GM19025 (cell line): ENCODE results near the gene FBXO45.
"Not testable (repeated sequence)": the region's sequence is repeated elsewhere in the genome, so short reads cannot be mapped to it uniquely, and the experiment has no call there.

Source experiments
- ATAC-seq: cut with Tn5 transposase; IDR thresholded peaks from one replicate; pipeline ENCODE4 v1.9.1; 2021; ENCODE audit warnings: mild to moderate bottlenecking, low read depth, moderate library complexity; ENCODE audit not compliant: unreplicated experiment

The FBXO45 gene, protein sequence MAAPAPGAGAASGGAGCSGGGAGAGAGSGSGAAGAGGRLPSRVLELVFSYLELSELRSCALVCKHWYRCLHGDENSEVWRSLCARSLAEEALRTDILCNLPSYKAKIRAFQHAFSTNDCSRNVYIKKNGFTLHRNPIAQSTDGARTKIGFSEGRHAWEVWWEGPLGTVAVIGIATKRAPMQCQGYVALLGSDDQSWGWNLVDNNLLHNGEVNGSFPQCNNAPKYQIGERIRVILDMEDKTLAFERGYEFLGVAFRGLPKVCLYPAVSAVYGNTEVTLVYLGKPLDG

DNA sequence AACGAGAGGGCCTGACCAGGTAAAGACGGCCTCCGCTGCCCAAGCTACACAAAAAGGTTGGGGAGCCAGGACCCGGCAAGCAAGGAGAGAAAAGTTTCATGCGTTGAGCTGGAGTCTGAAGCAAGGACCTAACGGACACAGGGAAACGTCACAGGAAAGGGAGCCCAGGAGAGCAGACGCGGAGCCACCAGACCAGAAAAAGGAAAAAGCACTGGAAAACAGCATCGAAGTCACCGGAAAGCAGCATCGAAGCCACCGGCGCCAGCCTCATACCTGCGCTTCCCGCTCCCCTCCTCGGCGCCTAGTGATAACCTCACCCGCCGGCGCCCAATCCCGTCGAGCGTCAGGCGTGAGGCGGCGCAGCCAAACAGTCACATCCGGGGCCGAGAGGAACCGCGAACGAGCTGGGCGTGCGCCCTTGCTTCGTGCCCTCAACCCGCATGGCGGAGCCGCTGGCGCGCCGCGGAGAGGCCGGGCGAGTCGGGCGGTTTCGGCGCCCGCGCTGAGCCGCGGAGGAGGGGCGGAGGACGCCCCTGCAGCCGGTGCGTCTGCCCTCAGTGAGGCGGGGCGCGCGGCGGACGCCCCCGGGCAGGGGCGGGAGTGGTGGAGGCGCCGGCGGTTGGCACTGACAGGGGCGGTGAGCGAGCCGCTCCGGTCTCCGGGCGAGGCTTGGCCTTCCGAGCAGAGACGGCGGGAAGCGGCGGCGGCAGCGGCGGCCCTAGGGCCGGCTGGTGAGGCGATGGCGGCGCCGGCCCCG lies at the start of gene FBXO45, which contains the start of gene WDR53:
TSS of gene FBXO45 (plus strand) at position 415 of the 757 bp plus-strand sequence. CDS start at position 740, 325 bp downstream.
TSS of gene WDR53 (minus strand) at position 309 of the 757 bp plus-strand sequence. CDS start 7,079 bp downstream, outside the sequence.
- ATAC-seq = peak; percentile 93

DNA sequence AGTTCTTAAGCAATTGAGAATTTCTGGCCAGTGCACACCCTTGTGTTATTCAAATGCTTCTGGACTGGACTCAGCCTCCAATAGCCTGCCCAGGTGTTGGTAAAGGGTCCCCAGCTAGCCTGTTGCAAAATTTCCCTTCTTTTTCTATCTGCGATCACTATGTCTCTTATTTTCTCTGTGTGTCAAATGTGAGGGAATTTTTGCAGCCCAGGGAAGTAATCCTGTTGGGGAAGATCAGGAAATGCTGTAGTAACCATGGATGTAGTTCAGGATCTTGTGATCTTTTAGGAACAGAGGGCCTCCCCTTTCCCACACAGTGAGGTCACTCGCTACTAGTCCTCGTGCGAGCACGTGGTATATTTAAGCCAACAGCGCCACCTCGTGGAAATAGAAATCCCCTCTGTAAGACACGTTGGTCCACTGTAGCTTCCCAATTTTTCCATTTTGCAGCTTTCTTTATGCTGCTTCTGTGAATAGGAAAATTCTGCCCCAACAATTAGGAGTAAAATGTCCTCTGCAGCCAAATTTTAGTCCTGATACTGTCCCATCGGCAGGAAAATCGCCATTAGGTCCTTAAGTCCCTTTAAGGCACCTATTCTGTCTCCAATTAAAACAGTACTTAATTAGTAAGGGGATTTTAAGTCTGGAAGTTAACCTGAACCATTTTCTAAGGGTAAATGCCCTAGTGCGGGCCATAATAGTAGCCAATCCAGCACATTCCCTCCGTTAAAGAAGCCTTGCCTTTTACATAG lies 49.3 kb upstream of the FBXO45 start:
- ATAC-seq = no peak

DNA sequence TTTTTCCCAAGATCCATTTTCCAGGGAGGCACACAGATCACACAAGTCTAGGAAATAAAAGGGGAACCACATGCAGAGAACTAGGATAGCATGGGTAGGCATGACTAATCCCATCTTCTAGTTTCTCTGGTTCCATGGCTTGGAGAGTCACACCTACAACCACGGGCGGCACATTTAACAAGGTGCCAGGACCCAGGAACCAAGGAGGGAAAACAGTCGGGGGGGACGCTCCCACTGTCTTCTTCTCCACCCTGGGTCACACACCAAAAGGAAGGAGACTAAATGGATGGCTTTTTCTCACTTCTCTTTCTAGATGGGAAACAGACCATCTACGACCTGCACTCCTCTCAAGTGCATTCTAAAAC lies 48.8 kb upstream of the FBXO45 start:
- no peak for ATAC-seq

DNA sequence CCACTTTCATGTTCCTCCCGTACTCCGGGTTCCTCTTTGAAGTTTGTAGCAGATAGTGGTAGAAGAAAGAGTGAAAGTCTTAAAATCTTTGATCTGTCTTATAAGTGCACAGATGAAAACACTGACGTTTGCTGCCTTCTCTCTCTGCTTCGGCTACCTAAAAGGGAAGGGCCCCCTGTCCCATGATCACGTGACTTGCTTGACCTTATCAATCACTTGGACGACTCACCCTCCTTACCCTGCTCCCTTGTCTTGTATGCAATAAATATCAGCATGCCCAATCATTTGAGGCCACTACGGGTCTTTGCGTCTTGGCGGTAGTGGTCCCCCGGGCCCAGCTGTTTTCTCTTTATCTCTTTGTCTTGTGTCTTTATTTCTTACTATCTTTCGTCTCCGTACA lies 47.2 kb upstream of the FBXO45 start:
- ATAC-seq = not testable (repeated sequence)

DNA sequence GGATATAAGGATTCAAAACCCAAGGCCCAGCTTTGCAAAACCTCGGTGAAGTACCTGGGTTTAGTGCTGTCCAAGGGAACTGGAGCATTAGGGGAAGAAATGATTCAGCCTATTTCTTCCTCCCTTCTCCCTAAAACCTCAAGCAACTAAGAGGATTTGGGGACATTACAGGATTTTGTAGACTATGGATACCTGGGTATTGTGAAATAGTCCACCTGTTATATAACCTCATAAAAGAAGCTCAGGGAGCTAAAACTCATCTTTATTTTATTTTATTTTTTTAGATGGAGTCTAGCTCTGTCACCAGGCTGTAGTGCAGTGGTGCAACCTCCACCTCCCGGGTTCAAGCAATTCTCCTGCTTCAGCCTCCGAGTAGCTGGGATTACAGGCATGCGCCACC lies 44.6 kb upstream of the FBXO45 start:
- ATAC-seq = no peak

DNA sequence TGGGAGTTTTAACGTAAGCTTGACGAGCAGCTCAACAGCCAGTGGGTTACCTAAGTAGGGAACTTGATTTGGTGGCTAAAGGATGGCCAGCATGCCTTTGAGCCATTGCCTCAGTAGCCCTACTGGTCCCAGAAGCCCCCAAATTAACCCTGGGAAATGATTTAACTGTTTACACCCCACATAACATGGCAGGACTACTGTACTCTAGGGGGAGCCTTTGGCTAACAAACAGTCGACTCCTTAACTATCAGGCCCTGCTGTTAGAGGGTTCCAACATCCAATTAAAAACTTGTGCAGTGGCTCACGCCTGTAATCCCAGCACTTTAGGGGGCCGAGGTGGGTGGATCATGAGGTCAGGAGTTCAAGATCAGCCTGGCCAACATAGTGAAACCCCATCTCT lies 43.9 kb upstream of the FBXO45 start:
- ATAC-seq = no peak

DNA sequence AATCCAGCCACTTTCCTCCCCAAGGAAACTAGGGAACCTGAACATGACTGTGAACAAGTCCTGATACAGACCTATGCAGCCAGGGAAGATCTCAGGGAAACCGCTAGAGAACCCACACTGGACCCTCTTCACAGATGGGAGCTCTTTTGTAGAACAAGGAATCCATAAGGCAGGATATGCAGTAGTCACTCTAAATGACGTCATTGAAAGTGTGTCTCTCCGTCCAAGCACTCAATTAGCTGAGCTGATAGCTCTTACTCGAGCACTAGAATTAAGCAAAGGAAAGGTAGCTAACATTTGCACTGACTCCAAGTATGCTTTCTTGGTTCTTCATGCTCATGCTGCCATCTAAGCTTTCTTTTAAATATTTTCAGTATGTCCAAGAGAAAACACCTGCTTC lies 43.3 kb upstream of the FBXO45 start:
- ATAC-seq = no peak

DNA sequence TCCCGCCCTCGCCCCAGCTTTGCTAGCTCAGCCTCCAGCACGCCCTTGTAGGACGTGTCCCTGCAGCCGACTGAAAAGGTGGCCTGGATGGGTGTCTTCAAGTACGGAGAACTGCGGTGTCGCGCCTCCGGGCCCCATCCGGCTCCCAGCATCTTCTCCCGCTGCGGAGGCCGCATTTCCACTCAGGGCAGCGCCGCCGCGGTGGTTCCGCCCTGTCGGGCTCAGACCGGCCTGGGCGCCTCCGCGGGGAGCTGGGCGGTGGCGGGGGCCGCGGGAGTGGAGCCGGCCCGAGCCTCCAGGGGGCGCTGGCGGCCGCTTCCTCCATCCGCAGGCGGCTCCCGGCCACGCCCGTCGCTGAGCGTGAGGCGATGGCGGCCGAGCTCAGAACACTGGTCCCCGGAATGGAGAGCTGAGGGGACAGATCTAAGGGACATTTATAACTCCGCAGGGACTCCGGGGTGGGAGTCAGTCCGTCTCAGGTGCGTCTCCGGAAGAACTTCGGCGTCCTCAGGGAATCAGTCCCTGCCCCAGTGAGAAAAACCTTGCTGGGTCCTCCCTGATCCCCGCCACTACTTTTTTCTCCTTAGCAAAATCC lies 39.7 kb upstream of the FBXO45 start:
- ATAC-seq = peak; percentile 83

DNA sequence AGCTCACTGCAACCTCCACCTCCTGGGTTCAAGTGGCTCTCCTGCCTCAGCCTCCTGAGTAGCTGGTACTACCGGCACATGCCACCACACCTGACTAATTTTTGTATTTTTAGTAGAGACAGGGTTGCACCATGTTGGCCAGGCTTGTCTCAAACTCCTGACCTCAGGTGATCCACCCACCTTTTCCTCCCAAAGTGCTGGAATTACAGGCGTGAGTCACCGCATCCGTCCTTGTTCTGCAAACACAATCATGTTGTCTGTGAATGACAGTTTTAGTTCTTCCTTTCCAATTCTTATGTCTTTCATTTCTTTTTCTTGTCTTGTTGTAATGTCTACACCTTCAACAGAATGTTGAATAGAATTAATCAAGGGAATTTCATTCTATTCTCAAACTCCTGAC lies 37.0 kb upstream of the FBXO45 start:
- ATAC-seq = no peak

DNA sequence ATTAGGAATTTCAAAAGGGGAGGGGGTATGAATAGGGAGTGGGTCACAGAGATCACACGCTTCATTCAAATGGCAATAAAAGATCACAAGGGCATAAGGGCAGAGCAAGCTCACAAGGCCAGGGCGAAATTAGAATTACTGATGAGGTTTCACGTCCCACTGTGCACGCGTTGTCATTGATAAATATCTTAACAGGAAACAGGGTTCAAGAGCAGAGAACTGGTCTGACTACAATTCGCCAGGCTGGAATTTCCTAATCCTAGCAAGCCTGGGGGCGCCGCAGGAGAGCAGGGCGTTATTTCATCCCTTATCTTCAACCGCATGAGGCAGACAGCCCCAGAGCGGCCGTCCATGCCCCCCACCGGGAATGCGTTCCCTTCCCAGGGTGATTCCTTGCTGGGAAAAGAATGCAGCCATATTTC lies 35.2 kb upstream of the FBXO45 start:
- no peak for ATAC-seq

DNA sequence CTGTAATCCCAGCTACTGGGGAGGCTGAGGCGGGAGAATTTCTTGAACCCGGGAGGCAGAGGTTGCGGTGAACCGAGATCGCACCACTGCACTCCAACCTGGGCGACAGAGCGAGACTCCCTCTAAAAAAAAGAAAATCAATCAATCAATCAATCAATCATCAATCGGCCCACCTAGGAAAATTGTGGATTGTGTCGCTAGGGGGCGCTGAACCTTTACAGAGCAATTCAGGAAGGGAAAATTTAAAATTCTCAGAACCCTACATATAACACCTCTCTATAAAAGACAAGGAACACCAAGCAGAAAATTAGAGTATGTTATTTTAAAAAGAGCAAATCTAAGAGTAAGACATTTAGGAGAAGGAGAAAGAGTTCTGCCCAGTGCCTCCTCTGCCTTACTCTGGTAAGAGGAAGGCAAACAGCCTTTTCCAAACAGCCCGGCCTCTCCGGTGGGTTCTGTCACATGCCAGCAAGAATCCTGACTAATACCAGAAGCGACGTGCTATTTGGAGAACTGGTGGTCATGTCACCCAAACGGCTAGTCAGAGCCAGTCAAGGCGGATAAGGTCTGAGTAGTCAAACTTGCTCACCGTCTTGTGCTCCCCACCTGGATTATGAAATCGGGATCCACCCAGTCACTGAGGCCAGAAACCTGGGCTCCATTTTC lies 31.0 kb upstream of the FBXO45 start:
- ATAC-seq = no peak

DNA sequence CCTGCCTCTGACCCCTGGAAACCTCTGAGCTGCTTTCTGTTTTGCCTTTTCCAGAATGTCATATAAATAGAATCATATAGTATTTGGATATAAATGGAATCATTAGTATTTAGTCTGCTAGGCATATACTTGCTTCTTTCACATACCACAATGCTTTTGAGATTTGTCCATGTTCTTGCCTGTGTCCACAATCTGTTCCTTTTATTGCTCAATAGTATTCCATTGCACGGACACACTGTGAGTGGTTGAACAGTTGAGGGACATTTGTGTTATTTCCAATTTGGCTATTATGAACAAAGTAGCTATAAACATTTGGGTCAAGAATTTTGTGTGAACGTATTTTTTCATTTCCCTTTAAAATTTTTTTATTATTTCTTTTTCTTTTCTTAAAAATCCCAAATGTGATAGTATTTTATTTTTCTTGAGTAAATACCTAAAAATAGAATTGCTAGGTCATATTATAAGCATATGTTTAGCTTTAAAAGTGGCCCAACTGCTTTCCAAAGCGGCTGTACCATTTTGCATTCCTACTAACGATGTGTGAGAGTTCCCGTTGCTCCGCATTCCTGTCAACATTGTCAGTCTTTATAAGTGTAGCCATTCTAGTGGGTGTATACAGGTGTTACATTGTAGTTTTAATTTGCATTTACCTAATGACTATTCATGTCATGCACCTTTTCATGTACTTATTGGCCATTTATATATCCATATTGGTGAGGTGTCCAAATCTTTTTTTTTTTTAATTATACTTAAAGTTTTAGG lies 26.6 kb upstream of the FBXO45 start:
- no peak for ATAC-seq

DNA sequence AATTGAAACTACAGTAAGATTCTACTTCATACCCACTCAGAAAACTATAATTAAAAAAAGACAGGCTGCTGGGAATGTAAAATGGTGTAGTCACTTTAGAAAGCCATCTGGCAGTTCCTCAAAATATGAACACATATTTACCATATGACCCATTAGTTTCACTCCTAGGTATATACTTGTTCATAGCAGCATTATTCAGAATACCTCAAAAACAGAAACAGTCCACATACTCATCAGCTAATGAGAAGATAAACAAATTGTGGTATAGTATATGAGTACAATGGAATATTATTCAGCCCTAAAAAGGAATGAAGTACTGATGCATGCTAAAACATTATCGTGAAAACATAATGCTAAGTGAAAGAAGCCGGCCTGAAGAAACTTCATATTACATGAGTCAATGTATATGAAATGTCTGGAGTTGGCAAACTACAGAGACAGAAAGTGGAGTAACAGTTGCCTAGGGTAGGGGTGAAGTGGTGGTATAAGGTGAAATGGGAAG lies 23.9 kb upstream of the FBXO45 start:
- ATAC-seq = no peak

DNA sequence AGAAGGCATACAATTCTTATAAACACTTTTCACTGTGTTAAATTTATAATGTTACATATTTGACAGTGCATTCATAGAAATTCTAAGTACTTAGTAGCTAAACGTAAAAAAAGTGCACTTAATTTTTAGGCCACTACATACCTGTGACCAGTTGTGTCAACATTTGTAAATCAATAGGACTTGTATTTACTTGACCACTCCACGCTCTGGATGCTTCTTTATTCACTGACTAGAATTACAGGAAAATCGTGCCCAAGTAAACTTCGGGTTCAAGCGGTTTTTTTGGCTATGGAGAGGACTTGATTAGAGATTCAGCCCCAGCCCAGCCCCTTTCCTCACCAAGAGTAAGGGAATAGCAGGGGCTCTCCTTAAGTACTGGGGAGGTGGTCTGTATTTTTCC lies 21.9 kb upstream of the FBXO45 start:
- ATAC-seq = no peak

DNA sequence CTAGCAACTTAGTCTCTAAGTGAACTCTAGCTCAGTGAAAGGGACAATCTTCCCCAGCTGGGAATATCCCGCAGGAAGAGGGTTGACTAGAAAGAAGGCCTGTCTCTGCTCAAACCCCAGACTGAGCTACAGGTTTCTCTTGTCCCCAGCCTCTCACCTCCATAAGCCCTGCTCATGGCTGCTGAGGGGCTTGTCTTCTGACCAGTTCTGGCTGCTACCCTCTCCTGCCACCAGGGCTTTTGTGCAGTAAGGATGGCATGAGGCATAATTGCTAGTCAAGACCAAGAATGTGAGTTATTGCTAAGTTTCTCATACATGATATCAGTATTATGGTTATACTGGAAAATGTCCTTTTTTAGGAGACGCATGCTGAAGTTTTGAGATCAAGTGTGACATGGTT lies 21.4 kb upstream of the FBXO45 start:
- ATAC-seq = no peak

DNA sequence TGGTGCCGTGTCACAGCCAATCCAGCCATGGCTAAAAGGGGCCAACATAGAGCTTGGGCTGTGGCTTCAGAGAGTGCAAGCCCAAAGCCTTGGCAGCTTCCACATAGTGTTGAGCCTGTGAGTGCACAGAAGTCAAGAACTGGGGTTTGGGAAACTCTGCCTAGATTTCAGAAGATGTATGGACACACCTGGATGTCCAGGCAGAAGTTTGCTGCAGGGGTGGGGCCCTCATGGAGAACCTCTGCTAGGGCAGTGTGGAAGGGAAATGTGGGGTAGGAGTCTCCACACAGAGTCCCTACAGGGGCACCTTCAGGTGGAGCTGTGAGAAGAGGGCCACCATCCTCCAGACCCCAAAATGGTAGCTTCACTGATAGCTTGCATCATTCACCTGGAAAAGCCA lies 19.1 kb upstream of the FBXO45 start:
- ATAC-seq = not testable (repeated sequence)

DNA sequence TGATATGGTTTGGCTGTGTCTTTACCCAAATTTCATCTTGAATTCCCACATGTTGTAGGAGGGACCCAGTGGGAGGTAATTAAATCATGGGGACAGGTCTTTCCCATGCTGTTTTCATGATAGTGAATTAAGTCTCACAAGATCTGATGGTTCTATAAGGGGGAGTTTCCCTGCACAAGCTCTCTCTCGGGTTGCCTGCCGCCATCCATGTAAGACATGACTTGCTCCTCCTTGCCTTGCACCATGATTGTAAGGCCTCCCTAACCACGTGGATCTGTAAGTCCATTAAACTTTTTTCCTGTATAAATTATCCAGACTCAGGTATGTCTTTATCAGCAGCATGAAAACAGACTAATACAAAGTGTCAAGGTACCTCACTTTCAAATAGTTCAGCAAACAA lies 18.3 kb upstream of the FBXO45 start:
- ATAC-seq = not testable (repeated sequence)

DNA sequence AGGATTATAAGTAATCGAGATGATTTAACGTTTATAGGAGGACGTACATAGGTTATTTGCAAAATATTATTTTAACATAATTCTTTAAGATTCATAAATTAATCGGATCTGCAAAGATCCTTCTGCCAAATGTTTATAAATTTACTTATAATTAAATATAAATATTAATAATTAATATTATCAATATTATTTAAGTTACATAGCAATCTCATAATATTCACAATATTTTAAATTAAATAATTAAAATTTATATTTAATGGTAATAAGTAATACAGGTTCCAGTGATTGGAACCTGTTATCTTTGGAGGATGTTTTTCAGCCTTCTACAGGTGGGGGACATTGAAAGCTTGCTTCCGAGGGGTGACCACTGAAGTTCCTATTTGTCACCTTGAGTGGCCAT lies 16.2 kb upstream of the FBXO45 start:
- ATAC-seq = no peak

DNA sequence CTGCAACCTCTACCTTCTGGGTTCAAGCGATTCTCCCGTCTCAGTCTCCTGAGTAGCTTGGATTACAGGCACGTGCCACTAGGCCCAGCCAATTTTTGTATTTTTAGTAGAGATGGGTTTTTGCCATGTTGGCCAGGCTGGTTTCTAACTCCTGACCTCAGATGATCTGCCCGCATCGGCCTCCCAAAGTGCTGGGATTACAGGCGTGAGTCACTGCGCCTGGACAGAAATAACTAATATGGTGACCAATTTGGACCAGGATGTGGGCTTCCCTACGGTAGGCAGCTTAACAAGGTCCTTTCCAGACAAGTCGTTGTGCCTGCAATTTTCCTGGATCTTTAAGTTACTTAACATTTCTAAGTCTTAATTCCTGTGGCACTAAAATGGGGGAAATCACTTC lies 14.9 kb upstream of the FBXO45 start:
- no peak for ATAC-seq
